Lung (tissue), 12 donors: ENCODE data around the gene MAST4. TPM values are rescaled to one million over a fixed set of nuclear protein-coding genes. Genes with fewer than 3 reads are reported as not detected.
A peak's percentile ranks its signal among the peaks of the same experiment; 100 is the strongest.

Source experiments
- ATAC-seq: fragments of 200-7000 bp; cut with Tn5 transposase; one replicate; pipeline ENCODE4 v1.9.1; 2020; ENCODE audit warnings: moderate number of reproducible peaks; ENCODE audit not compliant: insufficient read depth, low FRiP score
- DNase-seq, 3 donors: peaks; one replicate each; pipeline ENCODE4 v3.0.0-alpha.2; 2013 to 2017
- H3K27ac ChIP-seq, 2 donors: one replicate each; pipeline ENCODE4 v1.5.1; 2013; ENCODE audit warnings: mild to moderate bottlenecking in 2 of 2, moderate library complexity in 2 of 2, control low read depth in 1 of 2, inconsistent platforms in 1 of 2, low read depth in 1 of 2, low read length in 1 of 2
- H3K27me3 ChIP-seq, 3 donors: one replicate each; pipeline ENCODE4 v1.5.1; 2013; ENCODE audit warnings: low read length in 2 of 3; ENCODE audit not compliant: control insufficient read depth in 3 of 3, insufficient read depth in 3 of 3
- H3K36me3 ChIP-seq, 4 donors: one replicate each; pipeline ENCODE4 v1.5.1; 2013; ENCODE audit warnings: low read length in 4 of 4, mild to moderate bottlenecking in 1 of 4, moderate library complexity in 1 of 4; ENCODE audit not compliant: control insufficient read depth in 4 of 4, insufficient read depth in 4 of 4
- H3K4me1 ChIP-seq, 5 donors: one replicate each; pipeline ENCODE4 v1.5.1; 2013; ENCODE audit warnings: low read length in 5 of 5, mild to moderate bottlenecking in 2 of 5, moderate library complexity in 1 of 5; ENCODE audit not compliant: control insufficient read depth in 5 of 5, insufficient read depth in 5 of 5
- H3K4me3 ChIP-seq: one replicate; pipeline ENCODE4 v1.5.1; 2013; ENCODE audit warnings: mild to moderate bottlenecking, control low read depth, moderate library complexity
- H3K9ac ChIP-seq, 2 donors: one replicate each; pipeline ENCODE4 v1.5.1; 2013; ENCODE audit warnings: low read length in 2 of 2, control low read depth in 1 of 2; ENCODE audit not compliant: insufficient read depth in 1 of 2
- H3K9me3 ChIP-seq, 4 donors: one replicate each; pipeline ENCODE4 v1.5.1; 2013; ENCODE audit warnings: low read length in 3 of 4, mild to moderate bottlenecking in 1 of 4, moderate library complexity in 1 of 4; ENCODE audit not compliant: control insufficient read depth in 4 of 4, insufficient read depth in 3 of 4
- CTCF ChIP-seq: IDR thresholded peaks from 2 replicates; pipeline ENCODE4 v1.5.1; 2012; ENCODE audit warnings: mild to moderate bottlenecking; ENCODE audit errors: control extremely low read depth, extremely low read depth
- WGBS, 2 donors: extraction: QIAGEN DNeasy Blood & Tissue Kit; methylation state at CpG; one replicate each; pipeline ENCODE4 v1.1.7; 2013; 5-methylcytosine and 5-hydroxymethylcytosine counted together
- polyA plus RNA-seq, 2 donors: library from polyadenylated mRNA; stranded (reverse); fragments of 200-250 nt; gene quantifications; one replicate each; pipeline ENCODE4 v1.2.1, GENCODE V29; 2013
- total RNA-seq, 2 donors: library from RNA; depleted of rRNA in 1 of 2; stranded (reverse); fragments of >200 nt in 1 of 2; gene quantifications; one replicate each; pipeline ENCODE4 v1.2.1, GENCODE V29; 2014 to 2021
- donor health status: control.
- donor health status: control.
- donor health status: Bipolar disorder and iron deficiency.
- donor health status: healthy.
- donor health status: DM: yes; HTN: yes; CAD: no.

MAST4 gene
- total and polyA plus RNA-seq, 4 donors = 13.9 to 153 (median 46.2) TPM

- Histone ChIP-seq H3K27ac (no peak overlapping the region), H3K9me3 (no peaks in the 10 kb centered on the region), H3K4me3 (no peak overlapping the region), H3K27me3 (no peaks in the 10 kb centered on the region), H3K4me1 (peaks cover 2 to 35% (median 16%) of the 10 kb centered on the region in 5 donors), H3K9ac (no peak overlapping the region), H3K36me3 (no peaks in the 10 kb centered on the region)
- DNase-seq (no peak), ATAC-seq (no peak)
- WGBS, 2 donors = 84 to 86% methylated on average over 1 of the region's 1 CpG
- no peak for TF ChIP-seq CTCF
Observed at GRCh38 chr5:66603164-66603563, 7.0 kb downstream of the MAST4 start.

GRCh38 chr5:66603881-66604280, 7.7 kb downstream of the MAST4 start:
- Histone ChIP-seq H3K9me3 (no peaks in the 10 kb centered on the region), H3K36me3 (no peaks in the 10 kb centered on the region), H3K4me1 (peaks cover 0 to 36% (median 9%) of the 10 kb centered on the region in 5 donors), H3K4me3 (no peak overlapping the region), H3K27me3 (no peaks in the 10 kb centered on the region), H3K9ac (no peak overlapping the region), H3K27ac (no peak overlapping the region)
- 96% methylated on average over 4 of the region's 4 CpGs for WGBS, 2 donors
- DNase-seq (no peak), ATAC-seq (no peak)
- no peak for TF ChIP-seq CTCF

GRCh38 chr5:66606713-66607112, 10.5 kb downstream of the MAST4 start:
- H3K4me3 ChIP-seq = no peak overlapping the region
- H3K27ac ChIP-seq = no peak overlapping the region
- H3K36me3 ChIP-seq = no peaks in the 10 kb centered on the region
- DNase-seq (no peak), ATAC-seq (no peak)
- no peaks in the 10 kb centered on the region for H3K27me3 ChIP-seq
- H3K9me3 ChIP-seq = no peaks in the 10 kb centered on the region
- no peak for TF ChIP-seq CTCF
- H3K4me1 ChIP-seq = peaks cover 0 to 42% (median 3%) of the 10 kb centered on the region in 5 donors
- WGBS, 2 donors = 97% methylated on average over 2 of the region's 2 CpGs
- no peak overlapping the region for H3K9ac ChIP-seq

- no peaks in the 10 kb centered on the region for H3K9me3 ChIP-seq
- peak overlapping the region in 1 of 2 donors; percentile 42 for H3K27ac ChIP-seq
- H3K4me3 ChIP-seq = no peak overlapping the region
- no peak overlapping the region for H3K9ac ChIP-seq
- no peaks in the 10 kb centered on the region for H3K36me3 ChIP-seq
- no peak for TF ChIP-seq CTCF
- ATAC-seq (no peak), DNase-seq (no peak)
- WGBS, 2 donors = 89 to 95% methylated on average over 6 of the region's 6 CpGs
- H3K27me3 ChIP-seq = no peaks in the 10 kb centered on the region
- peaks cover 0 to 35% (median 3%) of the 10 kb centered on the region in 5 donors for H3K4me1 ChIP-seq
Observed at GRCh38 chr5:66608501-66608900, 12.3 kb downstream of the MAST4 start.
